Measurements from ENCODE around the gene CHST12.

DNA sequence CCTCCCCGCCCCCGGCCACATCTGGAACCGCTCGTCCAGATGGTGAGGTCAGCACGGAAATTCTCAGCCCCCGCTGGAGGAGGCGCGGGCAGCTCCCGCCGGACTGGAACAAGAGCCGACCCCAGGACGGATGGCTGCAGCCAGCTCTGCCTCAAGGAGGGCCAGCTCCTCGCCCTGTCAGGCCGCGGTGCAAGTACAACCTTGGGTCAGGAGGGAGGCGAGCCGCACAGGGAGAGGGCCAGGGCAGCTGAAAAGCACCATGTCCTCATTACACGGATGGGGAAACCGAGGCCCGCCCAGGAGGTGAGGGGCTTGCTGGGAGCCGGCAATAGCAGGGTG, 76.6 kb downstream of the CHST12 start:
- TF ChIP-seq, protein P1, sequence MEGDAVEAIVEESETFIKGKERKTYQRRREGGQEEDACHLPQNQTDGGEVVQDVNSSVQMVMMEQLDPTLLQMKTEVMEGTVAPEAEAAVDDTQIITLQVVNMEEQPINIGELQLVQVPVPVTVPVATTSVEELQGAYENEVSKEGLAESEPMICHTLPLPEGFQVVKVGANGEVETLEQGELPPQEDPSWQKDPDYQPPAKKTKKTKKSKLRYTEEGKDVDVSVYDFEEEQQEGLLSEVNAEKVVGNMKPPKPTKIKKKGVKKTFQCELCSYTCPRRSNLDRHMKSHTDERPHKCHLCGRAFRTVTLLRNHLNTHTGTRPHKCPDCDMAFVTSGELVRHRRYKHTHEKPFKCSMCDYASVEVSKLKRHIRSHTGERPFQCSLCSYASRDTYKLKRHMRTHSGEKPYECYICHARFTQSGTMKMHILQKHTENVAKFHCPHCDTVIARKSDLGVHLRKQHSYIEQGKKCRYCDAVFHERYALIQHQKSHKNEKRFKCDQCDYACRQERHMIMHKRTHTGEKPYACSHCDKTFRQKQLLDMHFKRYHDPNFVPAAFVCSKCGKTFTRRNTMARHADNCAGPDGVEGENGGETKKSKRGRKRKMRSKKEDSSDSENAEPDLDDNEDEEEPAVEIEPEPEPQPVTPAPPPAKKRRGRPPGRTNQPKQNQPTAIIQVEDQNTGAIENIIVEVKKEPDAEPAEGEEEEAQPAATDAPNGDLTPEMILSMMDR (IDR thresholded peaks at IDR 0.05) = no peak
- no peak for TF ChIP-seq POLR2A (IDR thresholded peaks at IDR 0.05)
- TF ChIP-seq POLR2AphosphoS5 (IDR thresholded peaks at IDR 0.05) = no peak
